HG03521 (cell line): Measurements from ENCODE around the gene CRISPLD2.
"Not testable (repeated sequence)": the region's sequence is repeated elsewhere in the genome, so short reads cannot be mapped to it uniquely, and the experiment has no call there.

Experiments used
- ATAC-seq: cut with Tn5 transposase; IDR thresholded peaks from one replicate; pipeline ENCODE4 v1.9.1; 2021; ENCODE audit warnings: mild to moderate bottlenecking, moderate library complexity; ENCODE audit not compliant: unreplicated experiment

Gene CRISPLD2

GRCh38 chr16:84839054-84839453 lies 19.3 kb downstream of the CRISPLD2 start:
- no peak for ATAC-seq

GRCh38 chr16:84839956-84840355 lies 20.2 kb downstream of the CRISPLD2 start:
- no peak for ATAC-seq

- ATAC-seq, result no peak
These were observed 21.2 kb downstream of the CRISPLD2 start for GRCh38 chr16:84840687-84841627.

GRCh38 chr16:84841787-84842300 lies 22.1 kb downstream of the CRISPLD2 start:
- no peak for ATAC-seq

GRCh38 chr16:84842516-84843148 lies 22.8 kb downstream of the CRISPLD2 start:
- ATAC-seq, result no peak

GRCh38 chr16:84843149-84844048 lies 23.6 kb downstream of the CRISPLD2 start:
- ATAC-seq, result no peak

GRCh38 chr16:84844049-84844350 lies 24.2 kb downstream of the CRISPLD2 start:
- ATAC-seq, result no peak

- no peak for ATAC-seq
These were observed 25.0 kb downstream of the CRISPLD2 start for GRCh38 chr16:84844559-84845495.

GRCh38 chr16:84845496-84846002 lies 25.8 kb downstream of the CRISPLD2 start:
- ATAC-seq, result no peak

- no peak for ATAC-seq
These were observed 28.0 kb downstream of the CRISPLD2 start for GRCh38 chr16:84847564-84848355.

GRCh38 chr16:84848986-84849634 lies 29.3 kb downstream of the CRISPLD2 start:
- ATAC-seq, result no peak

GRCh38 chr16:84849751-84850150 lies 30.0 kb downstream of the CRISPLD2 start:
- no peak for ATAC-seq

GRCh38 chr16:84850714-84851113 lies 30.9 kb downstream of the CRISPLD2 start:
- ATAC-seq, result no peak

- ATAC-seq, result no peak
These were observed 31.7 kb downstream of the CRISPLD2 start for GRCh38 chr16:84851192-84852127.

- no peak for ATAC-seq
These were observed 33.7 kb downstream of the CRISPLD2 start for GRCh38 chr16:84853534-84853933.

- ATAC-seq, result no peak
These were observed 35.0 kb downstream of the CRISPLD2 start for GRCh38 chr16:84854759-84855158.

- ATAC-seq, result not testable (repeated sequence)
These were observed 35.8 kb downstream of the CRISPLD2 start for GRCh38 chr16:84855435-84856202.
